ENCODE measurements around the gene ARHGAP31. TPM values are rescaled to one million over a fixed set of nuclear protein-coding genes. Genes with fewer than 3 reads are reported as not detected.
A peak's percentile ranks its signal among the peaks of the same experiment; 100 is the strongest.

The ARHGAP31 gene
- total RNA-seq, 6 experiments from 2014 or later = 1.6 to 8.7 (median 4.9) TPM

- intact Hi-C loops (cut with DNase I) = no loop called here
- WGBS (ENCODE audit: insufficient coverage, low coverage, low lambda C conversion rate, missing lambda C conversion rate) = 37% methylated on average over 3 of the region's 4 CpGs
- Histone ChIP-seq H3K4me1 (no peaks in the 10 kb centered on the region), H3K27me3 (no peaks in the 10 kb centered on the region), H3K36me3 (no peaks in the 10 kb centered on the region), H3K27ac (peak overlapping the region in 2 of 3 donors; percentile 78 to 90), H3K4me3 (peak overlapping the region; percentile 63 to 87 (median 64)), H3K9me3 (no peaks in the 10 kb centered on the region)
- ATAC-seq (no peak), DNase-seq (no peak)
- TF ChIP-seq POLR2A (IDR thresholded peaks at IDR 0.05) = no peak
- TF ChIP-seq, protein P1, sequence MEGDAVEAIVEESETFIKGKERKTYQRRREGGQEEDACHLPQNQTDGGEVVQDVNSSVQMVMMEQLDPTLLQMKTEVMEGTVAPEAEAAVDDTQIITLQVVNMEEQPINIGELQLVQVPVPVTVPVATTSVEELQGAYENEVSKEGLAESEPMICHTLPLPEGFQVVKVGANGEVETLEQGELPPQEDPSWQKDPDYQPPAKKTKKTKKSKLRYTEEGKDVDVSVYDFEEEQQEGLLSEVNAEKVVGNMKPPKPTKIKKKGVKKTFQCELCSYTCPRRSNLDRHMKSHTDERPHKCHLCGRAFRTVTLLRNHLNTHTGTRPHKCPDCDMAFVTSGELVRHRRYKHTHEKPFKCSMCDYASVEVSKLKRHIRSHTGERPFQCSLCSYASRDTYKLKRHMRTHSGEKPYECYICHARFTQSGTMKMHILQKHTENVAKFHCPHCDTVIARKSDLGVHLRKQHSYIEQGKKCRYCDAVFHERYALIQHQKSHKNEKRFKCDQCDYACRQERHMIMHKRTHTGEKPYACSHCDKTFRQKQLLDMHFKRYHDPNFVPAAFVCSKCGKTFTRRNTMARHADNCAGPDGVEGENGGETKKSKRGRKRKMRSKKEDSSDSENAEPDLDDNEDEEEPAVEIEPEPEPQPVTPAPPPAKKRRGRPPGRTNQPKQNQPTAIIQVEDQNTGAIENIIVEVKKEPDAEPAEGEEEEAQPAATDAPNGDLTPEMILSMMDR (IDR thresholded peaks at IDR 0.05) = no peak
Measured at GRCh38 chr3:119293105-119293870, 895 bp upstream of the ARHGAP31 start.

DNA sequence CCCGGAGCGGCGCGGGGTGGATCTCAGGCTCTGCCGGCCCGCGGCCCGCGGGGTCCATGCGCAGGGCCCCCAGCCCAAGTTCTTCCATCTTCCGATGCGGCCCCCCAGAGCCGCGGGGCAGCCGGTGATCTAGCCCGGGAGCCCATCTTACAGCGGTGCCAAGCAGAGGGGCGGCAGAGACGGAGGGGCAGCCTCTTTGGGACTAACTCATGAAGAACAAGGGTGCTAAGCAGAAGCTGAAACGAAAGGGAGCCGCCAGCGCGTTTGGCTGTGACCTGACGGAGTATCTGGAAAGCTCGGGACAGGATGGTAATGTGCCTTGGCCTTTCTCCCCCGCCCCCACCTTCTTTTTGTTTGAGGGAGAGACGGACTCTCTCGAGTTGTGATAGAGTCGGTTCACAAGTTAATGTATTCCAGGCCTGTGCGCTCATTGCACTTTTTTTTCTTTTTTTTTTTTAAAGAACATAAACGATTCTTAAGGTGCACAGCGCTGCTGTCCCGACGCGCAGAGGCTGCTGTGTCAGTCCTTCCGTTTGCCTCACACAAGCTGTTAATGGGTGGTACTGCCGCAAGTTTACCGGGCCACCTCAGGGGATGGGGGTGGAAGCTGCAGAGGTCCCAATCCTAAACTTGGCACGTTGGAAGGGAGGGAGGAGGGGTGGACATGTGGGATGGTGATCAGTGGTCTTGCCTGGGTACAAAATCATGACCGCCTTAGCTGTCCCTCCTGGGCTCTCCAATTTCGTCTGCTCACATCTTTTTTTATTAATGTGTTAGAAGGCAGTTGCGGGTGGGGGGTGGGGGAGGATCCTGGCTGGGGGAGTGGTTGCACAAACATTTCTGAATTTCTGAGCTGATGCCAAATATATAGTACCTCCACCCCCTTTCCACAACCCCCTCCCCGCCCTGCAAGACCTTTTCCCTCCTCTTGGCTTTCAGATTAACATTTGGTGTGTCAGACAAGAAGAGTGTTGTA, 801 bp downstream of the ARHGAP31 start:
- TF ChIP-seq, protein P1 (IDR thresholded peaks at IDR 0.05) = no peak
- TF ChIP-seq POLR2A (IDR thresholded peaks at IDR 0.05) = no peak
- H3K4me3 ChIP-seq = peak overlapping the region; percentile 63 to 87 (median 64)
- no peaks in the 10 kb centered on the region for H3K4me1 ChIP-seq
- no peaks in the 10 kb centered on the region for H3K9me3 ChIP-seq
- intact Hi-C loops (cut with DNase I) = no loop called here
- H3K27me3 ChIP-seq = no peaks in the 10 kb centered on the region
- DNase-seq = peak in 1 of 3 donors; percentile 50
- no peaks in the 10 kb centered on the region for H3K36me3 ChIP-seq
- H3K27ac ChIP-seq = peak overlapping the region; percentile 70 to 90 (median 78)
- 20% methylated on average over 28 of the region's 43 CpGs for WGBS (ENCODE audit: insufficient coverage, low coverage, low lambda C conversion rate, missing lambda C conversion rate)
- ATAC-seq = peak; percentile 17 to 51 (median 39)

- H3K9me3 ChIP-seq = no peaks in the 10 kb centered on the region
- intact Hi-C loops (cut with DNase I) = no loop called here
- no peaks in the 10 kb centered on the region for H3K4me1 ChIP-seq
- H3K27ac ChIP-seq = no peak overlapping the region
- no peaks in the 10 kb centered on the region for H3K36me3 ChIP-seq
- H3K27me3 ChIP-seq = no peaks in the 10 kb centered on the region
- no peak for ATAC-seq
- 68% methylated on average over 8 of the region's 8 CpGs for WGBS (ENCODE audit: insufficient coverage, low coverage, low lambda C conversion rate, missing lambda C conversion rate)
- DNase-seq = no peak
- TF ChIP-seq POLR2A (IDR thresholded peaks at IDR 0.05) = no peak
- TF ChIP-seq, protein P1 (IDR thresholded peaks at IDR 0.05) = no peak
- H3K4me3 ChIP-seq = peak overlapping the region; percentile 0 to 87 (median 64)
Measured at GRCh38 chr3:119295816-119296726, 1.9 kb downstream of the ARHGAP31 start.

DNA sequence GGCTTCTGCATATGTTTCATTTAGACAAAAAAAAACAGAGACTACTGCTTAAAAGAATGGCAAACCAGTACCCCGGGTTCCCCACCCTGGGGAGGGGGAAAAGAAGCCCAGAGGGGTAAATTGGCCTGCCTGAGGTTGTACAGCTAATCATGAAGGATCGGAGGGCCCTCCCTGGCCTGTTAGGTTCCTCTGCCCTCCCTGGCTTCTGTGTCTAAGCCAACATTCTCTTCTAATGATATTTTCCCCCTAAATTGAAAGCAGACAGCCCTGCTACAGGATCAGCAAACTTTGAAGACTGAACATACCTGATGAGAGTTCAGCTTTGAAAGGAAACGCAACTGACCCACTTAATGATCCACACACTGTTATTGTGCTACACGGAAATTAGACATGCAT, 2.5 kb downstream of the ARHGAP31 start:
- no peaks in the 10 kb centered on the region for H3K36me3 ChIP-seq
- no peaks in the 10 kb centered on the region for H3K9me3 ChIP-seq
- ATAC-seq = no peak
- no peak for TF ChIP-seq POLR2A (IDR thresholded peaks at IDR 0.05)
- TF ChIP-seq, protein P1 (IDR thresholded peaks at IDR 0.05) = no peak
- no peak overlapping the region for H3K27ac ChIP-seq
- 65% methylated on average over 4 of the region's 4 CpGs for WGBS (ENCODE audit: insufficient coverage, low coverage, low lambda C conversion rate, missing lambda C conversion rate)
- no peak overlapping the region for H3K4me3 ChIP-seq
- no peak for DNase-seq
- H3K27me3 ChIP-seq = no peaks in the 10 kb centered on the region
- no peaks in the 10 kb centered on the region for H3K4me1 ChIP-seq
- intact Hi-C loops (cut with DNase I) = no loop called here

All from right lobe of liver (tissue), 6 donors.